Muscle of leg (tissue), 11 donors: ENCODE results near the gene CSNK1G1. TPM values are rescaled to one million over a fixed set of nuclear protein-coding genes. Genes with fewer than 3 reads are reported as not detected.

ENCODE experiments used
- DNase-seq: peaks from one replicate; pipeline ENCODE4 v3.0.0; 2013
- H3K27ac ChIP-seq: one replicate; pipeline ENCODE4 v1.5.1; 2013; ENCODE audit warnings: mild to moderate bottlenecking, low read length, control low read depth
- H3K27me3 ChIP-seq: one replicate; pipeline ENCODE4 v1.6.1; 2013; ENCODE audit warnings: low read length; ENCODE audit not compliant: control insufficient read depth, insufficient read depth
- H3K36me3 ChIP-seq: one replicate; pipeline ENCODE4 v1.6.1; 2013; ENCODE audit warnings: low read length; ENCODE audit not compliant: control insufficient read depth, insufficient read depth
- H3K4me1 ChIP-seq: one replicate; pipeline ENCODE4 v1.6.1; 2013; ENCODE audit warnings: low read length; ENCODE audit not compliant: control insufficient read depth, insufficient read depth
- H3K4me3 ChIP-seq: one replicate; pipeline ENCODE4 v1.5.1; 2013; ENCODE audit warnings: low read length, control low read depth
- H3K9me3 ChIP-seq: replicated peaks from 2 replicates; pipeline ENCODE4 v1.6.1; 2013; ENCODE audit warnings: low read depth, low read length; ENCODE audit not compliant: control insufficient read depth
- WGBS: methylation state at CpG from one replicate; pipeline ENCODE4 v1.1.5; 2013; ENCODE audit warnings: missing lambda C conversion rate; ENCODE audit not compliant: insufficient coverage; 5-methylcytosine and 5-hydroxymethylcytosine counted together
- polyA plus RNA-seq, 8 donors: library from polyadenylated mRNA; unstranded; fragments of 120-200 nt; gene quantifications; one replicate each; pipeline versions ENCODE4 v1.2.1 to v1.2.3, GENCODE V29; 2013; ENCODE audit warnings: inconsistent platforms in 1 of 8, low replicate concordance in 1 of 8; ENCODE audit not compliant: insufficient read length in 8 of 8, insufficient read depth in 1 of 8
- total RNA-seq: library from RNA; stranded (reverse); fragments of 120-200 nt; gene quantifications from one replicate; pipeline ENCODE4 v1.2.4, GENCODE V29; 2013

Gene CSNK1G1
- total and polyA plus RNA-seq, 9 donors = 5.8 to 15.5 (median 11.1) TPM

DNA sequence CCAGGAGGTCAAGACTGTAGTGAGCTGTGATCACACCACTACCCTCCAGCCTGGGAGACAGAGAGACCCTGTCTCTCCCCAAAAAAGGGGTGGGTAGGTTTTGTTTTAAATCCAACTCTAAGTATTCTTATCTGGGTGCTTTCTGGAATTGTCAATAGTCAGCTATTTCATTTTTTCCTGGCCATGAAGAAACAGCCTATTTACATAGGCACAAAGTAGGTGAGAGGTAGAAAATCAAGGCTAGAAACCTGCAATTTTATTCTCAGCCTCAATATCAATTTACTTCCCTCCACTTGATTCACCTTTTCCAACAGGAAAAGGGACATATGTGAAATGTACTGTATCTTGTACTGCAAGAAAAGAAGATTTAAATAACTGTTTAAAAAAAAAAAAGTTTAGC, 45.9 kb downstream of the CSNK1G1 start:
- Histone ChIP-seq H3K27ac (no peak overlapping the region), H3K4me3 (no peak overlapping the region), H3K9me3 (no peaks in the 10 kb centered on the region), H3K36me3 (no peaks in the 10 kb centered on the region), H3K27me3 (no peaks in the 10 kb centered on the region), H3K4me1 (no peaks in the 10 kb centered on the region)
- no peak for DNase-seq

DNA sequence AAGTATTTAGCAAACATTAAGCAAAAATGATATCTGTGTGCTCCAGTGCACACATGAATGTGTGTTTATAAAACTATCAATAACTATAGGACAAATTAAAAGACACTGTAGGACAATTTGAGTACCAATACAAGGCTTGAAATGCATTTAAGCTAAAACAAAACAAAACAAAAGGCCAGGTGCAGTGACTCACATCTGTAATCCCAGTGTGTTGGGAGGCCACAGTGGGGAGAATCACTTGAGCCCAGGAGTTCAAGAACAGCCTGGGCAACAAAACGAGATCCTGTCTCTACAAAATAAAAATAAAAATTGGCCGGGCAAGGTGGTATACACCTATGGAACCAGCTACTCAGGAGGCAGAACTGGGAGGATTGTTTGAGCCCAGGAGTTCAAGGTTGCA, 50.7 kb downstream of the CSNK1G1 start:
- WGBS = no CpG with 5 or more reads among the region's 2 CpGs
- DNase-seq = no peak
- H3K27ac ChIP-seq = no peak overlapping the region
- H3K9me3 ChIP-seq = no peaks in the 10 kb centered on the region
- no peaks in the 10 kb centered on the region for H3K27me3 ChIP-seq
- H3K4me1 ChIP-seq = no peaks in the 10 kb centered on the region
- no peaks in the 10 kb centered on the region for H3K36me3 ChIP-seq
- H3K4me3 ChIP-seq = no peak overlapping the region

DNA sequence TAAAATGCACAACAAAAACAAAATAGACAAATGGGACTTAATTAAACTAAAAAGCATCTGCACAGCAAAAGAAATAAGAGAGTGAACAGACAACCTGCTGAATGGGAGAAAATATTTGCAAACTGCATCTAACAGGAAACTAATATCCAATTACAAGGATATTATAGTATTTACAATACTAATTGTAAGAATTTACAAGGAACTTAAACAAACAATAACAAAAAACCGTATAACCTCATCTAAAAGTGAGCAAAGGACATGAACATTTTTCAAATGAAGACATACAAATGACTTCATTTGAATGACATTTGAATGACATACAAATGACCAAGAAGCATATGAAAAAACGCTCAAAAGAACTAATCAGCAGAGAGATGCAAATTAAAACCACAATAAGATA, 66.4 kb downstream of the CSNK1G1 start:
- Histone ChIP-seq H3K27ac (no peak overlapping the region), H3K27me3 (no peaks in the 10 kb centered on the region), H3K9me3 (no peaks in the 10 kb centered on the region), H3K4me1 (no peaks in the 10 kb centered on the region), H3K4me3 (no peak overlapping the region), H3K36me3 (no peaks in the 10 kb centered on the region)
- no CpG with 5 or more reads among the region's 2 CpGs for WGBS
- no peak for DNase-seq

DNA sequence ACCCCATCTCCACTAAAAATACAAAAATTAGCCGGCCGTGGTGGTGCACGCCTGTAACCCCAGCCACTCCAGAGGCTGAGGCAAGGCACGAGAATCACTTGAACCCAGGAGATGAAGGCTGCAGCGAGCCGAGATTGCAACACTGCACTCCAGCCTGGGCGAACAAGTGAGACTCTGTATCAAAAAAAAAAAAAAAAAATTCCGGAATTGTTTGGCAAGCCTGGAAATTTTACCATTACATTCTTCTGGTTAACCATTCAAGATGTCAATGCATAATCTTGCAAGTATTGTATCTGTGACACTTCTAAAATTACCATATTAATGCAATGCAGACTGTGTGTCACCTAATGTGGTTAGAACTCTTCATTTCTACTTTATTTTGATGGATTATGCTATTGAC, 67.0 kb downstream of the CSNK1G1 start:
- WGBS = 94% methylated on average over 5 of the region's 8 CpGs
- no peak overlapping the region for H3K27ac ChIP-seq

DNA sequence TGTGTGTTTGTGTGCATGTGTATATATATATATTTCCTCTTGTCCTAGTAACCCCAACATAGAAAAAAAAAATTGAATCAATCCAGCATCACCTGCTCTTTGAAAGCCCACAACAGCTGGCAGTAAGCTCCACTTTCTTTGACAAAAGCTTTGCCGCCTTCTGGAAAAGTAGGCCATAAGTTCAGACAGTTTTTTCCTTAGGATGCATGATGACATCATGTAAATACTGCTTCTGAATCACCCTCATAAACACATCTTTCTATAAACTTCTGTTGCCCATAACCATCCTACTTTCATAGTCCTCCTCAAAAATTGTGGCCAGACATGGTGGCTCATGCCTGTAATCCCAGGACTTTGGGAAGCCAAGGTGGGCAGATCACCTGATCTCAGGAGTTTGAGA, 67.4 kb downstream of the CSNK1G1 start:
- no peaks in the 10 kb centered on the region for H3K27me3 ChIP-seq
- no peak overlapping the region for H3K4me3 ChIP-seq
- no CpG with 5 or more reads among the region's 1 CpG for WGBS
- no peaks in the 10 kb centered on the region for H3K9me3 ChIP-seq
- no peaks in the 10 kb centered on the region for H3K4me1 ChIP-seq
- peak; percentile 18 for DNase-seq
- H3K36me3 ChIP-seq = no peaks in the 10 kb centered on the region
- H3K27ac ChIP-seq = no peak overlapping the region

More for the DNA sequence above, 67.0 kb downstream of the CSNK1G1 start:
- H3K36me3 ChIP-seq = no peaks in the 10 kb centered on the region
- H3K9me3 ChIP-seq = no peaks in the 10 kb centered on the region
- H3K4me1 ChIP-seq = no peaks in the 10 kb centered on the region
- no peaks in the 10 kb centered on the region for H3K27me3 ChIP-seq
- no peak overlapping the region for H3K4me3 ChIP-seq
- no peak for DNase-seq

DNA sequence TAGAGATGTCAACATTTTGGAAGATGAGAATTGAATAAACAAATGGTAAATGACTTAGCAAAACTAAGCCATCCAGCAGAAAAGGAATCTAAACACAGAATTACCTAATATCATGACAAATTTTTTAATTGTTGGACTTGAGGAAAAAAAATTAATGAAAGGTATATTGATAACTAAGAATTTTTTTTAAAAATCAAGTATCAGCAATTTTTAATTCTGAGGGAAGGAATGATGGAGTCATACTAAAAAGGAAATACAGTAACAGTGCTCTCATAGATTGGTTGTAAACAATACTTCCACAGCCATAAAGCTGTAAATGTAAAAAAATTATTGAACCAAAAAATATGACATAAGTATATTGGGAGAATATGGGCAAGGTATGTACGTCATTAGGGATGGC, 68.0 kb downstream of the CSNK1G1 start:
- Histone ChIP-seq H3K27ac (no peak overlapping the region), H3K9me3 (no peaks in the 10 kb centered on the region), H3K27me3 (no peaks in the 10 kb centered on the region), H3K36me3 (no peaks in the 10 kb centered on the region), H3K4me1 (no peaks in the 10 kb centered on the region), H3K4me3 (no peak overlapping the region)
- no CpG with 5 or more reads among the region's 1 CpG for WGBS
- no peak for DNase-seq

DNA sequence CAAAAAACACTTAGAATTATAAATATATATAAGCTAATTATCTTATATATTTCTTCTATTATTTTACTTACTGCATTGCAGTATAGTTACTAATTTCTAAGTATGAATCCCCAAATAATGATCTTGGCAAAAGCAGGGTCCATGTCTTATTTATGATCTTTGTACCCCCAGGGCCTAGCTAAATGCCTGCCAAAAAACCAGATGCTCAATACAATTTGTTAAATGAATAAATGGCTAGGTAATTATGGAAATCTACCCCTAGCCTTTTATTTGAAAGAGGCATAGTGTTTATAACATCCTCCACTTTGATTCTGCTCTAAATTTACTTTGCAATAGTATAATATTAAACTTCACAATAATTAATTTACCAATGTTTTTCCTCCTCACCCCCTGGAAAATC, 69.5 kb downstream of the CSNK1G1 start:
- Histone ChIP-seq H3K4me1 (no peaks in the 10 kb centered on the region), H3K4me3 (no peak overlapping the region), H3K36me3 (no peaks in the 10 kb centered on the region), H3K27me3 (no peaks in the 10 kb centered on the region), H3K9me3 (no peaks in the 10 kb centered on the region), H3K27ac (no peak overlapping the region)
- no peak for DNase-seq

DNA sequence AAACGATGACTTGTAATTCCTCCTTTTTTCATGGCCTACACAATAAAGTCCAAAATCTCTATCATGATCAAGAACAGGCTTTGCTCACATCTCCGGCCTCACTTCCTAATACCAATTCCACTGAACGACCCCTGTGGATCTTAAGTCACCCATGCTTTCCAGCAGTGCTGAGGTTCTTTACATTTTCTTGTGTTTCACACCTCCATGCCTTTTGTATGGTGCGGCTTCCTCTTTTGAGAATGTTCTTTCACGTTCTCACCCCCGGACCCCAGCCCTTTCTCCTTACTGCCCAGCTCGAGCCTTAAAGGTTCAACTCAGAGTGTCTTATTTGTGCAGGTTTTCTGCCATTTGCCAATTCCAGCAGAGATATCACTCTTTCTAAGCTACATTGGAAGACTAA, 70.1 kb downstream of the CSNK1G1 start:
- no peak overlapping the region for H3K4me3 ChIP-seq
- H3K27me3 ChIP-seq = no peaks in the 10 kb centered on the region
- no peaks in the 10 kb centered on the region for H3K9me3 ChIP-seq
- H3K27ac ChIP-seq = no peak overlapping the region
- WGBS = 62% methylated on average over 4 of the region's 7 CpGs
- DNase-seq = no peak
- H3K4me1 ChIP-seq = no peaks in the 10 kb centered on the region
- H3K36me3 ChIP-seq = no peaks in the 10 kb centered on the region

DNA sequence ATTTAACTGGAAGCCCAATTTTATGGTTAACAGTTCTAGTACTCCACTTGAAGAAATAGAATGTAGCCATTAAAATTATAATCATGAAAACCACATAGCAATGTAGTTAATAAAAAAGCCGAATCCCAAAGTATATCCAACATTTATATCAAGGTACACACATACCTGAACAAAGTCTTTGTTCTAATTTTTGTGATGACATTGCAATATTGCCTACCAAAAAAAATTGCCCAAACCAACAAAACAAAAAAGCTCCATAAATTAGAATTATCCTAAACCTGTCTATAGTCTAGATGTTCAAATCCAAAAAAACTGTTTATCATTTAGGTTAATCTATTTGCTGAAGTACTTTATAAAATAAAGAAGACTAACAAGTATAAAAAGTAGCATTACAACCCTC, 70.8 kb downstream of the CSNK1G1 start:
- Histone ChIP-seq H3K4me3 (no peak overlapping the region), H3K27ac (no peak overlapping the region), H3K36me3 (no peaks in the 10 kb centered on the region), H3K9me3 (no peaks in the 10 kb centered on the region), H3K4me1 (no peaks in the 10 kb centered on the region), H3K27me3 (no peaks in the 10 kb centered on the region)
- no CpG with 5 or more reads among the region's 1 CpG for WGBS
- DNase-seq = no peak

DNA sequence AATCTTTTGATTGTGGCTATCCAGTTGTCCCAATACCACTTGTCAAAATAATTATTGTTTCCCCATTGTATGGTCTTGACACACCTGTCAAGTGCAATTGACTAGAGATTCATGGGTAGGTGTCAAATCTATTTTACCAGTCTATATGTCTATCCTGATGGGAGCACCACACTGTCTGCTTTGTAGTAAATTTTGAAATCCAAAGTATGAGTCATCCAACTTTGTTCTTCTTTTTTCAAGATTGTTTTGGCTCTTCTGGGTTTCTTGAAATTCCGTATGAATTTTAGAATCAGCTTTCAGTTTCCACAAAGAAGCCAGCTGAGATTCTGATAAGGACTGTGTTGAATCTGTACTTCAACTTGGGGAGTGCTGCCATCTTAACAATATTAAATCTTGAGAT, 71.9 kb downstream of the CSNK1G1 start:
- Histone ChIP-seq H3K36me3 (no peaks in the 10 kb centered on the region), H3K4me3 (no peak overlapping the region), H3K27ac (no peak overlapping the region), H3K4me1 (no peaks in the 10 kb centered on the region), H3K9me3 (no peaks in the 10 kb centered on the region), H3K27me3 (no peaks in the 10 kb centered on the region)
- WGBS = no CpG with 5 or more reads among the region's 1 CpG
- DNase-seq = peak; percentile 44

DNA sequence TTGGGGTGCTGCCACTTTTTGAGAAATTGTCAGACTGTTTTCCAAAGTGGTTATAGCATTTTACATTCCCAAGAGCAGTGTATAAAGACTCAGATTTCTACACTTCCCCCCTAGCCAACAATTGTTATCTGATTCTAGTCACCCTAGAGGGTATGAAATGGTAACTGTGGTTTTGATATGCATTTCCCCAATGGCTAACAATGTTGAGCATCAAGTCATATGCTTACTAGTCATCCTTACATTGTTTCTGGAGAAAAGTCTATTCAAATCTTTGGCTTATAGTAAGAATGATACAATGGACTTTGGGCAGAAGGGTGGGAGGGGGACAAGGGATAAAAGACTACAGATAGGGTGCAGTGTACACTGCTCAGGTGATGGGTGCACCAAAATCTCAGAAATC, 73.3 kb downstream of the CSNK1G1 start:
- Histone ChIP-seq H3K27ac (no peak overlapping the region), H3K4me3 (no peak overlapping the region), H3K36me3 (no peaks in the 10 kb centered on the region), H3K4me1 (no peaks in the 10 kb centered on the region), H3K27me3 (no peaks in the 10 kb centered on the region), H3K9me3 (no peaks in the 10 kb centered on the region)
- DNase-seq = no peak
